Neural progenitor cell (in vitro differentiated cells): ENCODE data around the gene RAP1A. TPM values are rescaled to one million over a fixed set of nuclear protein-coding genes. Genes with fewer than 3 reads are reported as not detected.

Source experiments
- DNase-seq: peaks from one replicate; pipeline ENCODE4 v3.0.0-alpha.2; 2016; ENCODE audit warnings: low spot score
- H2AFZ ChIP-seq: fragments of 200-600 bp; sonication (generic); replicated peaks from 2 replicates; pipeline ENCODE4 v1.6.1; 2016; ENCODE audit warnings: antibody characterized with exemption
- H3F3A ChIP-seq: fragments of 200-600 bp; sonication (generic); 2 replicates; pipeline ENCODE4 v1.6.1; 2016; ENCODE audit warnings: antibody characterized with exemption, low read depth
- H3K27ac ChIP-seq: fragments of 200-600 bp; sonication (generic); 2 replicates; pipeline ENCODE4 v1.5.1; 2016; ENCODE audit warnings: mild to moderate bottlenecking
- H3K27me3 ChIP-seq: fragments of 200-600 bp; sonication (generic); 2 replicates; pipeline ENCODE4 v1.6.1; 2016; ENCODE audit warnings: mild to moderate bottlenecking, moderate library complexity
- H3K36me3 ChIP-seq: fragments of 200-600 bp; sonication (generic); 2 replicates; pipeline ENCODE4 v1.5.1; 2016
- H3K4me1 ChIP-seq: fragments of 200-600 bp; sonication (generic); 2 replicates; pipeline ENCODE4 v1.6.1; 2016; ENCODE audit warnings: mixed run types
- H3K4me2 ChIP-seq: fragments of 200-600 bp; sonication (generic); 2 replicates; pipeline ENCODE4 v1.6.1; 2016
- H3K4me3 ChIP-seq: fragments of 200-600 bp; sonication (generic); 2 replicates; pipeline ENCODE4 v1.5.1; 2016
- H3K79me2 ChIP-seq: fragments of 200-600 bp; sonication (generic); 2 replicates; pipeline ENCODE4 v1.6.1; 2016; ENCODE audit warnings: low read depth
- H3K9ac ChIP-seq: fragments of 200-600 bp; sonication (generic); 2 replicates; pipeline ENCODE4 v1.6.1; 2016
- H3K9me3 ChIP-seq: fragments of 200-600 bp; sonication (generic); 2 replicates; pipeline ENCODE4 v1.5.1; 2016; ENCODE audit warnings: low read depth
- H4K20me1 ChIP-seq: fragments of 200-600 bp; sonication (generic); 2 replicates; pipeline ENCODE4 v1.6.1; 2016; ENCODE audit warnings: low read depth
- H3K27ac Mint-ChIP-seq: 3 replicates; pipeline ENCODE4 v1.8.0; 2021; ENCODE audit warnings: mixed read lengths
- H3K27me3 Mint-ChIP-seq: 2 replicates; pipeline ENCODE4 v1.8.0; 2022; ENCODE audit warnings: low read depth, mild to moderate bottlenecking, inconsistent platforms, moderate library complexity, mixed read lengths; ENCODE audit not compliant: insufficient read depth
- H3K36me3 Mint-ChIP-seq: 3 replicates; pipeline ENCODE4 v1.8.0; 2021; ENCODE audit warnings: mixed read lengths
- H3K4me1 Mint-ChIP-seq: 3 replicates; pipeline ENCODE4 v1.8.0; 2021; ENCODE audit warnings: mixed read lengths
- H3K4me3 Mint-ChIP-seq: 3 replicates; pipeline ENCODE4 v1.8.0; 2021; ENCODE audit warnings: mild to moderate bottlenecking, moderate library complexity, mixed read lengths
- H3K9me3 Mint-ChIP-seq: 3 replicates; pipeline ENCODE4 v1.8.0; 2020; ENCODE audit warnings: mixed read lengths
- CTCF ChIP-seq: fragments of 200-600 bp; sonication (generic); IDR thresholded peaks from 2 replicates; pipeline ENCODE4 v1.5.1; 2017; ENCODE audit warnings: antibody characterized with exemption, mild to moderate bottlenecking
- EZH2 ChIP-seq: fragments of 200-600 bp; sonication (generic); IDR thresholded peaks from 2 replicates; pipeline ENCODE4 v1.6.1; 2017; ENCODE audit warnings: antibody characterized with exemption, mild to moderate bottlenecking, moderate library complexity
- EZH2phosphoT487 ChIP-seq: fragments of 200-600 bp; sonication (generic); IDR thresholded peaks from 2 replicates; pipeline ENCODE4 v1.6.1; 2017; ENCODE audit warnings: antibody characterized with exemption
- total RNA-seq: library from RNA; depleted of rRNA; stranded (reverse); fragments of >200 nt; gene quantifications from 2 replicates; pipeline ENCODE4 v1.2.3, GENCODE V29; 2015; ENCODE audit warnings: low replicate concordance

RAP1A gene
- total RNA-seq, 1 donor from 2014 or later, result 27.5 TPM

GRCh38 chr1:111736548-111737215 is 117.1 kb downstream of the RAP1A start:
- peaks cover 27% of the 10 kb centered on the region for H3K79me2 ChIP-seq
- TF ChIP-seq EZH2phosphoT487 (no peak), CTCF (no peak), EZH2 (no peak)
- H3F3A ChIP-seq, result peaks cover 56% of the 10 kb centered on the region
- Mint-ChIP-seq H3K4me1 (peaks cover 13% of the 10 kb centered on the region), H3K27me3 (peaks cover 23% of the 10 kb centered on the region), H3K9me3 (no peaks in the 10 kb centered on the region), H3K27ac (no peak overlapping the region), H3K36me3 (no peaks in the 10 kb centered on the region), H3K4me3 (peak overlapping the region; percentile 78)
- H3K4me3 ChIP-seq, result peak overlapping the region; percentile 37
- no peaks in the 10 kb centered on the region for H3K36me3 ChIP-seq
- H3K4me2 ChIP-seq, result peak overlapping the region; percentile 93
- H3K9ac ChIP-seq, result no peak overlapping the region
- H3K9me3 ChIP-seq, result no peaks in the 10 kb centered on the region
- peaks cover 43% of the 10 kb centered on the region for H3K4me1 ChIP-seq
- no peak overlapping the region for H3K27ac ChIP-seq
- H3K27me3 ChIP-seq, result peaks cover 18% of the 10 kb centered on the region
- H4K20me1 ChIP-seq, result peaks cover 31% of the 10 kb centered on the region
- peak; percentile 31 for DNase-seq
- H2AFZ ChIP-seq, result no peak overlapping the region

GRCh38 chr1:111737216-111738132 is 117.9 kb downstream of the RAP1A start:
- Mint-ChIP-seq H3K27me3 (peaks cover 30% of the 10 kb centered on the region), H3K4me1 (peaks cover 13% of the 10 kb centered on the region), H3K27ac (no peak overlapping the region), H3K9me3 (no peaks in the 10 kb centered on the region), H3K4me3 (peak overlapping the region; percentile 78), H3K36me3 (no peaks in the 10 kb centered on the region)
- TF ChIP-seq CTCF, result no peak
- TF ChIP-seq EZH2phosphoT487, result no peak
- no peak for TF ChIP-seq EZH2
- peaks cover 43% of the 10 kb centered on the region for H3K4me1 ChIP-seq
- H3K79me2 ChIP-seq, result peaks cover 27% of the 10 kb centered on the region
- peaks cover 56% of the 10 kb centered on the region for H3F3A ChIP-seq
- H3K36me3 ChIP-seq, result no peaks in the 10 kb centered on the region
- DNase-seq, result peak; percentile 25
- H3K4me2 ChIP-seq, result peak overlapping the region; percentile 93
- peak overlapping the region; percentile 57 for H3K4me3 ChIP-seq
- H3K27ac ChIP-seq, result no peak overlapping the region
- H3K27me3 ChIP-seq, result peaks cover 18% of the 10 kb centered on the region
- H3K9ac ChIP-seq, result no peak overlapping the region
- peaks cover 31% of the 10 kb centered on the region for H4K20me1 ChIP-seq
- H2AFZ ChIP-seq, result no peak overlapping the region
- no peaks in the 10 kb centered on the region for H3K9me3 ChIP-seq

GRCh38 chr1:111738133-111738435 is 118.5 kb downstream of the RAP1A start:
- Histone ChIP-seq H3K27ac (no peak overlapping the region), H3K4me2 (peak overlapping the region; percentile 93), H3K27me3 (peaks cover 18% of the 10 kb centered on the region), H3K79me2 (peaks cover 27% of the 10 kb centered on the region), H2AFZ (no peak overlapping the region), H3F3A (peaks cover 56% of the 10 kb centered on the region), H3K4me1 (peaks cover 43% of the 10 kb centered on the region), H3K4me3 (peak overlapping the region; percentile 57), H4K20me1 (peaks cover 31% of the 10 kb centered on the region), H3K9ac (no peak overlapping the region), H3K9me3 (no peaks in the 10 kb centered on the region), H3K36me3 (no peaks in the 10 kb centered on the region)
- Mint-ChIP-seq H3K4me1 (peaks cover 11% of the 10 kb centered on the region), H3K27me3 (peaks cover 32% of the 10 kb centered on the region), H3K27ac (no peak overlapping the region), H3K4me3 (peak overlapping the region; percentile 78), H3K36me3 (no peaks in the 10 kb centered on the region), H3K9me3 (no peaks in the 10 kb centered on the region)
- DNase-seq, result no peak
- TF ChIP-seq EZH2 (no peak), EZH2phosphoT487 (no peak), CTCF (no peak)
